ENCODE data around the gene NELFA.

Gene NELFA

DNA sequence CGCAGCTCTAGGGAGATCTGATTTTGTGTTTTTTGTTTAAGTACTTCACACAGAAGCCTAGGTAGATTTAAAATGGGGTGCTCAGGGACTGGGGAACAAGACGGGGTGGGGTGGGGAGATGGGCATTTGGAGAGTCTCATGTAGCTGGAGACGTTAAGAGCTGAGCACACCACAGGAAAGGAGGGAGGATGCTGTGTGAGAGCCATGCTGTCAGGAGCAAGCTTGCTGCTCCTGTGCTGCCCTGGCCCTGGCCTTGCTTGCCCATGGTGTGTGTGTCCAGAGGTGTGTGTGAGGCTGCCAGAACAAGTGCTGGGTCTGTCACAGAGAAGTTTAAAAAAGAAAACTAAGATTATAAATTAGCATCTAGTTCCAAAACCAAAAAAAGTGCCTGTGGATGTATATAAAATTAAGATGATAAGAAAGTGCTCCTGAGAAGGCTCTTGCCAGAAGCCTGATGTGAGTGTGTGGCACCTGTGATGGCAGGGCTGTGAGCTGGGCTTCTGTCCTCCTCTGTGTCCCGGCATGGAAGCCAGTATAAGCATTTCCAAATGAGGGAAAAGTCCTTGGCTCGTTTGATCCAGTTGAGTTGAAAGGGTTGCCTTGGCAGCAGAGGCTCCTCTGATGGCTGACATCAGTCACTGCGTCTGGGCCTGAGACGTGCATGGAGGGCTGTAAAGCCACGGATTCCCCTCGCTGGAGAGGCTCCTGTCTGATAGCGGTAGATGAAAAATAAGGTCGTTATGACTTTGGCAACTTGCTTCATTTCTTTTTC, 63.5 kb downstream of the NELFA start:
- TF ChIP-seq, protein P1, sequence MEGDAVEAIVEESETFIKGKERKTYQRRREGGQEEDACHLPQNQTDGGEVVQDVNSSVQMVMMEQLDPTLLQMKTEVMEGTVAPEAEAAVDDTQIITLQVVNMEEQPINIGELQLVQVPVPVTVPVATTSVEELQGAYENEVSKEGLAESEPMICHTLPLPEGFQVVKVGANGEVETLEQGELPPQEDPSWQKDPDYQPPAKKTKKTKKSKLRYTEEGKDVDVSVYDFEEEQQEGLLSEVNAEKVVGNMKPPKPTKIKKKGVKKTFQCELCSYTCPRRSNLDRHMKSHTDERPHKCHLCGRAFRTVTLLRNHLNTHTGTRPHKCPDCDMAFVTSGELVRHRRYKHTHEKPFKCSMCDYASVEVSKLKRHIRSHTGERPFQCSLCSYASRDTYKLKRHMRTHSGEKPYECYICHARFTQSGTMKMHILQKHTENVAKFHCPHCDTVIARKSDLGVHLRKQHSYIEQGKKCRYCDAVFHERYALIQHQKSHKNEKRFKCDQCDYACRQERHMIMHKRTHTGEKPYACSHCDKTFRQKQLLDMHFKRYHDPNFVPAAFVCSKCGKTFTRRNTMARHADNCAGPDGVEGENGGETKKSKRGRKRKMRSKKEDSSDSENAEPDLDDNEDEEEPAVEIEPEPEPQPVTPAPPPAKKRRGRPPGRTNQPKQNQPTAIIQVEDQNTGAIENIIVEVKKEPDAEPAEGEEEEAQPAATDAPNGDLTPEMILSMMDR (IDR thresholded peaks at IDR 0.05; ENCODE audit: insufficient read depth, low read depth, low read length, missing control alignments), result no peak
- DNase-seq (ENCODE audit: low read depth), result no peak
- no peak overlapping the region for H3K4me3 ChIP-seq (ENCODE audit: low read depth, low read length)

DNA sequence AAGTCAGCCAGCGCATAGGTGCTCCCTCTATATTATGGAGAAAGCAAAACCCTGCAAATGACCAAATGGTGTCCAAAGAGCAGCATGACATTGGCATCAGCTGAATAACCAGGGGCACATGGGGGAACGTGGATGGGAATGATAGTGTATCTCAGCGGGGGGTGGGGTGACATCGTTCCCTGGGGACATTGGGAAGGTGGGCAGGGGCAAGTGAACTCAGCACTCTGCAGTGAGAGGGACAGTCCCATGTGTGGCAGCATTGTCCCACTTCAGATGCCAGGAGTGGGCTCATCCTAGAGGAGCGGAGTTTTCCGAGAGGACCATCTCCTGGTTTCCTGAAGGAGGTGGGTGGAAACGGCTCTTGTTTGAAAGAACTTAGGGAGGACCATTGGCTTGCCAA, 64.8 kb downstream of the NELFA start:
- H3K4me3 ChIP-seq (ENCODE audit: low read depth, low read length), result no peak overlapping the region
- no peak for DNase-seq (ENCODE audit: low read depth)
- TF ChIP-seq, protein P1 (IDR thresholded peaks at IDR 0.05; ENCODE audit: insufficient read depth, low read depth, low read length, missing control alignments), result no peak

DNA sequence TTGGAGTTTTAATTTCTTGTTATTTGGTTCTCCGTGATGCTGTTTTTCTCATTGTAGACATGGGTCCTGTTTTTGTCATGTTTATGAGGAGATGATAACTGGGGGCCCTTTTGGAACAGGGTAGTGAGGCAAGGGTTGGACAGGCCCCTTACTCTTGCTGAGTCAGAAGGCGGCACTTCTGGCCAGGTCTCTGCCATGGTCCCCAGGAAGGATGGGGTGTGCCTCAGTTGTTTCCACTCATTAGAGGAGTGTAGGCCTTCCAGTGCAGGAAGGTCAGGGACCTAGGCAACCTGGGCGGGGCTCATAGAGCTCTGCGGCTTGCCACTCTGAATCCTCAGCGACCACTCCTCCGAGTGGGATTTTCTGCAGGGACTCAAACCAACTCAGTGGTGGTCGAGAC, 68.2 kb downstream of the NELFA start:
- TF ChIP-seq, protein P1 (IDR thresholded peaks at IDR 0.05; ENCODE audit: insufficient read depth, low read depth, low read length, missing control alignments), result no peak
- DNase-seq (ENCODE audit: low read depth), result no peak
- no peak overlapping the region for H3K4me3 ChIP-seq (ENCODE audit: low read depth, low read length)

DNA sequence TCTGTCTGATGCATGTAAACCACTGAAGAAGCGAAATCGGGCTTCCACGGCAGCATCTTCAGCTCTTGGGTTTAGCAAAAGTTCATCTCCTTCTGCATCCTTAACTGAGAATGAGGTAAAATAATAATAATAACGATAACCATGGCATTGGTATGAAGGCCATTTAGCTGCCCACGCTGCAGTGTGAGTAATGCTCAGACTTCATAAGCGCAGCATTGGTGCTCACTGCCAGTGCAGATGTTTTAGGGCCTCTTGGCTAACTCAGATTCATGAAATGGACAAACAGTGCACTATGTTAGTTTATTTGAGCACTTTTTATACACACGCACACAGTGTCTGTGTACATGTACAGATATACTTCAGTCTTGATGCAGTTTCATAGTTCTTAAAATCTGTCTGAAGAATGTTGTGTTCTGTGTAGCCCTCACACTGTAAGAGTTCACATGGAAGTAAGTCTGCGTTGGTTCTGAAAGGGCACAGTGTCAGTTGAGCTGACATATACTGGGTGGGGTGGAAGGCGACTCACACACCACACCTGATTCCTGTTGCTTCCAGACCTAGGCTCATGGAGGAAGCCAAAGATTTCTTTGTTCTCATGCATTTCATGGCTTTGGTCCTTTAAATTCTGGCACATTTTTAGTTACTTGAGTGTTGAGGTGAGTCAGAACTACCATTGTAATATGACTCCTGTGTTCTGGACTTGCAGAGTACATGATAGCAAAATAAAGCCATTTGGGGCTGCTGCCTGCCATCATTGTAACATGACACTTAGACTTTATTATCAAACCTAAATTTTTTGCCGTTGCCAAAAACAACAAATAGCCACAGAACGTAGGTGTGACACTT, 68.9 kb downstream of the NELFA start:
- TF ChIP-seq, protein P1 (IDR thresholded peaks at IDR 0.05; ENCODE audit: insufficient read depth, low read depth, low read length, missing control alignments), result no peak
- no peak overlapping the region for H3K4me3 ChIP-seq (ENCODE audit: low read depth, low read length)
- no peak for DNase-seq (ENCODE audit: low read depth)

DNA sequence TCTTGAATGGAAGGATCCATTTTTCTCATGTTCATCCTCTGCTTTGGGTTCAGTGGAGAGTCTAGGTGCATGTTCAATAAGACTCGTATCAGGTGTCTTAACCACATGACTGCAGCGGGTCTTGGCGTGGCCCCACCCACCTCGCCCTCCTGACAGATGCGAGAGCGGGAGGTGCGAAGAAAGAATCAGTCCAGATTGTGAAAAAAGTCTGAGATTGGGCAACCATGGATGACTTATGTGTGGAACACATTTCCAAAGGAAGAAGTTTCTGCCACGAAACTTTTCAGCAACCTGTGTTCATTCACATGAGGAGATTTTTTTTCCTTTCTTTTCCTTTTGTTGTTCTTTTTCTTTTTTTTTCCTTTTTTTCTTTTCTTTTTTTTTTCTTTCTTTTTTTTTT, 70.7 kb downstream of the NELFA start:
- no peak for DNase-seq (ENCODE audit: low read depth)
- H3K4me3 ChIP-seq (ENCODE audit: low read depth, low read length), result no peak overlapping the region
- TF ChIP-seq, protein P1 (IDR thresholded peaks at IDR 0.05; ENCODE audit: insufficient read depth, low read depth, low read length, missing control alignments), result no peak

DNA sequence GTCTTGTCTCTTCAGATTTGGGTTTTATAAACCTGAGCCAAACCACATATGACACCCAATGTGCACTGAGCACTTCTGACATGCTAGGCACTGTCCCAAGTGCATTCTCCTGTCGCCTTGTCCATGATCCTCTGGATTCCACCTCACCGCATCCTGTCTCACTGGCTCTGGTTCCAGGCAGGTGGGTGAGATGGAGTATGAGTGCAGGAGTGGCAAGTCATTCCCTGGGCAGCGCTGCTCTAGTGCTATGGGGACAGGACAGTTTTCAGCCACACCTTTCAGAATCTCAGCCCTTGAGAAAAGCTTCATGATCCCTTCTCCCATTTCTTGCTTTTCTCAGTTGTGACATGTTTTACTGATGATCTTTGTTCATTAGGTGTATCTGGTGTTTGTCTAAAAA, 71.2 kb downstream of the NELFA start:
- TF ChIP-seq, protein P1 (IDR thresholded peaks at IDR 0.05; ENCODE audit: insufficient read depth, low read depth, low read length, missing control alignments), result no peak
- no peak for DNase-seq (ENCODE audit: low read depth)
- H3K4me3 ChIP-seq (ENCODE audit: low read depth, low read length), result no peak overlapping the region

Data from GM12865 (cell line).